Endothelial cell (in vitro differentiated cells): ENCODE results near the gene WDFY4. TPM values are rescaled to one million over a fixed set of nuclear protein-coding genes. Genes with fewer than 3 reads are reported as not detected.

Experiments
- DNase-seq: peaks from one replicate; pipeline ENCODE4 v3.0.0; 2021; ENCODE audit warnings: low spot score
- H3K27ac Mint-ChIP-seq: one replicate; pipeline ENCODE4 v1.8.0; 2021; ENCODE audit warnings: mixed read lengths, inconsistent platforms; ENCODE audit not compliant: unreplicated experiment
- H3K27me3 Mint-ChIP-seq: one replicate; pipeline ENCODE4 v1.8.0; 2021; ENCODE audit warnings: mild to moderate bottlenecking, moderate library complexity, mixed read lengths, inconsistent platforms; ENCODE audit not compliant: unreplicated experiment
- H3K36me3 Mint-ChIP-seq: one replicate; pipeline ENCODE4 v1.8.0; 2021; ENCODE audit warnings: mild to moderate bottlenecking, low read depth, mixed read lengths, inconsistent platforms; ENCODE audit not compliant: unreplicated experiment
- H3K4me1 Mint-ChIP-seq: one replicate; pipeline ENCODE4 v1.8.0; 2021; ENCODE audit warnings: mild to moderate bottlenecking, mixed read lengths, inconsistent platforms; ENCODE audit not compliant: unreplicated experiment
- H3K4me3 Mint-ChIP-seq: one replicate; pipeline ENCODE4 v1.8.0; 2021; ENCODE audit warnings: mild to moderate bottlenecking, mixed read lengths, inconsistent platforms; ENCODE audit not compliant: unreplicated experiment
- H3K9me3 Mint-ChIP-seq: one replicate; pipeline ENCODE4 v1.8.0; 2021; ENCODE audit warnings: mixed read lengths, inconsistent platforms; ENCODE audit not compliant: unreplicated experiment
- CTCF ChIP-seq: fragments of 200-600 bp; sonication (generic); IDR thresholded peaks from one replicate; pipeline ENCODE4 v1.5.0; 2021; ENCODE audit warnings: antibody characterized with exemption; ENCODE audit not compliant: unreplicated experiment
- total RNA-seq: library from RNA; stranded (reverse); fragmentation: NEBNext Ultra II Directional; extraction: Animal tissue kit (Norgen Biotek cat#: 25700); gene quantifications from one replicate; pipeline ENCODE4 v1.2.1, GENCODE V29; 2021; ENCODE audit not compliant: unreplicated experiment

The WDFY4 gene
- total RNA-seq, 1 donor from 2014 or later, result 0.54 TPM

GRCh38 chr10:48775206-48775517 is 90.5 kb downstream of the WDFY4 start:
- no peaks in the 10 kb centered on the region for H3K4me1 Mint-ChIP-seq
- no peaks in the 10 kb centered on the region for H3K9me3 Mint-ChIP-seq
- peaks cover 9% of the 10 kb centered on the region for H3K27me3 Mint-ChIP-seq
- no peak for TF ChIP-seq CTCF
- H3K27ac Mint-ChIP-seq, result no peak overlapping the region
- H3K36me3 Mint-ChIP-seq, result no peaks in the 10 kb centered on the region
- no peak for DNase-seq
- no peak overlapping the region for H3K4me3 Mint-ChIP-seq

- Mint-ChIP-seq H3K4me3 (no peak overlapping the region), H3K4me1 (no peaks in the 10 kb centered on the region), H3K9me3 (no peaks in the 10 kb centered on the region), H3K27ac (no peak overlapping the region), H3K27me3 (peaks cover 9% of the 10 kb centered on the region), H3K36me3 (no peaks in the 10 kb centered on the region)
- TF ChIP-seq CTCF, result no peak
- no peak for DNase-seq
These were observed 91.4 kb downstream of the WDFY4 start for GRCh38 chr10:48776005-48776522.

GRCh38 chr10:48776528-48776927 is 91.9 kb downstream of the WDFY4 start:
- Mint-ChIP-seq H3K36me3 (no peaks in the 10 kb centered on the region), H3K27ac (no peak overlapping the region), H3K4me1 (no peaks in the 10 kb centered on the region), H3K27me3 (peaks cover 9% of the 10 kb centered on the region), H3K4me3 (no peak overlapping the region), H3K9me3 (no peaks in the 10 kb centered on the region)
- no peak for DNase-seq
- TF ChIP-seq CTCF, result no peak

- Mint-ChIP-seq H3K36me3 (no peaks in the 10 kb centered on the region), H3K4me1 (no peaks in the 10 kb centered on the region), H3K9me3 (no peaks in the 10 kb centered on the region), H3K4me3 (no peak overlapping the region), H3K27ac (no peak overlapping the region), H3K27me3 (peaks cover 9% of the 10 kb centered on the region)
- no peak for TF ChIP-seq CTCF
- DNase-seq, result no peak
These were observed 92.4 kb downstream of the WDFY4 start for GRCh38 chr10:48777110-48777509.

- Mint-ChIP-seq H3K4me1 (no peaks in the 10 kb centered on the region), H3K36me3 (no peaks in the 10 kb centered on the region), H3K4me3 (no peak overlapping the region), H3K27ac (no peak overlapping the region), H3K9me3 (no peaks in the 10 kb centered on the region), H3K27me3 (peaks cover 5% of the 10 kb centered on the region)
- no peak for DNase-seq
- no peak for TF ChIP-seq CTCF
These were observed 93.7 kb downstream of the WDFY4 start for GRCh38 chr10:48778193-48778857.
